Measurements from ENCODE around the gene LEAP2. TPM values are rescaled to one million over a fixed set of nuclear protein-coding genes. Genes with fewer than 3 reads are reported as not detected.

LEAP2 gene
- total RNA-seq, 1 donor from 2014 or later, result 2.5 TPM

GRCh38 chr5:132837868-132838267 lies 35.6 kb upstream of the LEAP2 start:
- Mint-ChIP-seq H3K4me3 (ENCODE audit: unreplicated experiment) (no peak overlapping the region), H3K27me3 (ENCODE audit: unreplicated experiment) (peaks cover 2% of the 10 kb centered on the region), H3K4me1 (ENCODE audit: low read depth, unreplicated experiment) (no peaks in the 10 kb centered on the region), H3K27ac (ENCODE audit: unreplicated experiment) (no peak overlapping the region), H3K36me3 (ENCODE audit: unreplicated experiment) (no peaks in the 10 kb centered on the region), H3K9me3 (ENCODE audit: unreplicated experiment) (no peaks in the 10 kb centered on the region)
- no peak for DNase-seq
- TF ChIP-seq CTCF (IDR thresholded peaks at IDR 0.05; ENCODE audit: partially characterized antibody, unreplicated experiment), result no peak

- TF ChIP-seq CTCF (IDR thresholded peaks at IDR 0.05; ENCODE audit: partially characterized antibody, unreplicated experiment), result no peak
Measured at GRCh38 chr5:132838516-132839282, 34.8 kb upstream of the LEAP2 start.

DNA sequence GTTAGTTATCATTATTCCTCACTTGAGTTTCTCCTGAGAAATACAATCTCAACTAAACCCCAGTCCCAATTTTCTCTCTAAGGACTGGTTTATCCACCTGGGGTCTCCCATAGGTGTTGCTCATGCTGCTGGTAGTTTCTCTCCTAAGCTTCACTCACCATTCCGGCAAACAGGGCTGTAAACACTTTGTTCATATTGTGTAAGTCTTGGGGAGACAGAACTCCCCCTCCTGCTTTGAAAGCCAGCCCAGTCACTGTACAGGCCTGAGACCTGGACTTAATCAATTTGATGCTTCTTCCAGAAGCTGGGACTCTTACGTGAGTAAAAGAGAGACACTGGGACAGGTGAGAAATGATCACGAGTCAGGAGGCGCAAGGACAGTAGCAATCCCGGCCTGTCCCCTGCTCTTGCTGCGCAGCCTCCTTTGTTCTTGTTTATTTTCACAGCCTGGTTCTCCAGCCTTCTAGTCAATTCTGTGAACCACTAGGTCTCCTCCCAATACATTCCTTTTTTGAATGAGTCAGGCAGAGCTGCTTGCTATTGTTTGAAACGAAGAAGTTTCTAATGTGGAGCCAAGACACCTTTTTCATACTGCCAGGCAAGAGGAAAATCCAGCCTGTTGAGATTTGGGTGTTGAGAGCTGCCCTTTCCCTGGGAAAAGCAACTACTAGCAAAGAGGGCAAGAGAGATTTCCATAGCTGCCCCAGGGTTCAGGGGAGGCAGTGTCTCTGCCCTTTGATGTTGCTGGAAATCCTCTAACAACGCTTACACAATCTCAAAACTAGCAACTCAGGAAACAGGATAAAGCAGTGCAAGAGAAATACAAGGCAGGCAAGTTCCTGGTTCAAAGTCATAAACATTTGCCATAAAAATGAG lies 33.8 kb upstream of the LEAP2 start:
- Mint-ChIP-seq H3K9me3 (ENCODE audit: unreplicated experiment) (no peaks in the 10 kb centered on the region), H3K27me3 (ENCODE audit: unreplicated experiment) (peaks cover 2% of the 10 kb centered on the region), H3K4me1 (ENCODE audit: low read depth, unreplicated experiment) (no peaks in the 10 kb centered on the region), H3K4me3 (ENCODE audit: unreplicated experiment) (no peak overlapping the region), H3K27ac (ENCODE audit: unreplicated experiment) (no peak overlapping the region), H3K36me3 (ENCODE audit: unreplicated experiment) (no peaks in the 10 kb centered on the region)
- no peak for DNase-seq
- TF ChIP-seq CTCF (IDR thresholded peaks at IDR 0.05; ENCODE audit: partially characterized antibody, unreplicated experiment), result no peak

More at GRCh38 chr5:132838516-132839282, 34.8 kb upstream of the LEAP2 start:
- Mint-ChIP-seq H3K4me3 (ENCODE audit: unreplicated experiment) (no peak overlapping the region), H3K9me3 (ENCODE audit: unreplicated experiment) (no peaks in the 10 kb centered on the region), H3K4me1 (ENCODE audit: low read depth, unreplicated experiment) (no peaks in the 10 kb centered on the region), H3K27ac (ENCODE audit: unreplicated experiment) (no peak overlapping the region), H3K36me3 (ENCODE audit: unreplicated experiment) (no peaks in the 10 kb centered on the region), H3K27me3 (ENCODE audit: unreplicated experiment) (peaks cover 2% of the 10 kb centered on the region)
- no peak for DNase-seq

- Mint-ChIP-seq H3K36me3 (ENCODE audit: unreplicated experiment) (no peaks in the 10 kb centered on the region), H3K4me3 (ENCODE audit: unreplicated experiment) (no peak overlapping the region), H3K27me3 (ENCODE audit: unreplicated experiment) (peaks cover 2% of the 10 kb centered on the region), H3K4me1 (ENCODE audit: low read depth, unreplicated experiment) (no peaks in the 10 kb centered on the region), H3K27ac (ENCODE audit: unreplicated experiment) (no peak overlapping the region), H3K9me3 (ENCODE audit: unreplicated experiment) (no peaks in the 10 kb centered on the region)
- TF ChIP-seq CTCF (IDR thresholded peaks at IDR 0.05; ENCODE audit: partially characterized antibody, unreplicated experiment), result no peak
- no peak for DNase-seq
Measured at GRCh38 chr5:132840313-132840712, 33.2 kb upstream of the LEAP2 start.

DNA sequence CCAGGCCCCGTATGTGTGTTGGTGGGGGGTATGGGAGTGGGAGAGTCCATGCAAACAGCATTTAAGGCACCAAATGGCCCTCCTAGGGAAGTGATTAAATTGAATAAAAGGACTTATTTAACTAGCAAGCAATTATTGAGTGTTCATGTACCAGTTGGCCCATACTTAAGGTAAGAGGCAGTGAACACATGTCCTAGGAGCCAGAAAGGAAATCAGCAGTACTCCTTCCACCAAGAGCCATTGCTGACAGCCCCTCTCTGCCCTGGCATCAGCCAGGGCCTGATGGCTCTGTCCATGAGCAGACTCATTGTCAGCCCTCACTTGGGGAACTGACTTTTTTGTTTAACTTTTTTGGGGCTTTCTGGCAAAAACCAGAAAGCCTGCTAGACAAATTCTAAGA lies 32.6 kb upstream of the LEAP2 start:
- no peak overlapping the region for H3K27ac Mint-ChIP-seq (ENCODE audit: unreplicated experiment)
- H3K36me3 Mint-ChIP-seq (ENCODE audit: unreplicated experiment), result no peaks in the 10 kb centered on the region

More for the DNA sequence above, 32.6 kb upstream of the LEAP2 start:
- Mint-ChIP-seq H3K4me1 (ENCODE audit: low read depth, unreplicated experiment) (no peaks in the 10 kb centered on the region), H3K4me3 (ENCODE audit: unreplicated experiment) (no peak overlapping the region), H3K9me3 (ENCODE audit: unreplicated experiment) (no peaks in the 10 kb centered on the region), H3K27me3 (ENCODE audit: unreplicated experiment) (peaks cover 2% of the 10 kb centered on the region)
- TF ChIP-seq CTCF (IDR thresholded peaks at IDR 0.05; ENCODE audit: partially characterized antibody, unreplicated experiment), result no peak
- no peak for DNase-seq

Measured in glutamatergic neuron (in vitro differentiated cells).